ENCODE results near the gene TMEM52B. TPM values are rescaled to one million over a fixed set of nuclear protein-coding genes. Genes with fewer than 3 reads are reported as not detected.

The TMEM52B gene
- total and polyA plus RNA-seq, 2 of the 13 experiments (the other 11 are each of a cell fraction or from before 2014, with no cell fraction given), result not detected

DNA sequence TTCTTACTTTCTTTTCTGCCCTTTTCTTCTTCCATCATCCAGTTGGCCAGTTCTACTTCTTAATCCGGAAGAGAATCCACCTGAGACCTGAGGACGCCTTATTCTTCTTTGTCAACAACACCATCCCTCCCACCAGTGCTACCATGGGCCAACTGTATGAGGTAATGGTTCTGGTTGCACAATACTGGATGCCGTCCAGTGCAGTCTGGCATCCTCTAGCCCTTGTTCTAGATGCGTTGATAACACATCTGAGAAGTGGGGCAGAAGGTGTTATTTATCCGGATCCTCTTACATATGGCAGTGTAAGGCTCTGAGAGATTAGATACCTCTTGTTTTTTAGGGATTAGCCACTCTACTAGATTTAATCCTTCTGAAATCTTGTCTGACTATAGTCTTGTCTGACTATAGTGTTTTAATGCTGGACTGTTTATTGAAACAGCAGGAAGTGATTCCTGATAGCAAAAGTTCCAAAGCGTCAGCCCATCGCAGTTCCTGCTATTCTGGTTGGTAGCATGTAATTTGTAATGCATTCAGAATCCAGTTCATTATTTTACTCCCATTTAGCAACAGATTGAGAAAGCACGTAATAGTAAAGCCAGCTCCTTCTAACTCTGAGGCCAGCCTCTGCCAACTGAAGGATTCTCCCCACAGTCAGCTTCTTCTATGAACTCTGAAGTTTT is 41.7 kb downstream of the TMEM52B start:
- BruUV-seq (replicated peaks), result no TSS peak
- POLR2A ChIA-PET, result no interaction called here
- H3K4me3 ChIP-seq (replicated peaks in 1 of 3; ENCODE audit: insufficient read depth in 1 of 3, low read depth in 2 of 3, low read length in 3 of 3), result no peak overlapping the region
- no peak for DNase-seq (ENCODE audit: low spot score)
- H3K4me1 ChIP-seq (ENCODE audit: insufficient read depth, low read length), result no peaks in the 10 kb centered on the region
- peak; percentile 44; the same call in 1 of the 2 replicates for TF ChIP-seq CEBPG (CRISPR knock-in tag; IDR thresholded peaks at IDR 0.05)
- no peak for TF ChIP-seq ZNF326 (CRISPR knock-in tag; IDR thresholded peaks at IDR 0.05; ENCODE audit: borderline replicate concordance)
- TF ChIP-seq CEBPB (IDR thresholded peaks at IDR 0.05; ENCODE audit: borderline replicate concordance, low read depth, low read length), result peak; percentile 79
- peaks cover 1 to 21% of the 10 kb centered on the region in 2 experiments; a peak in 3 of 5 replicates for H3K36me3 ChIP-seq (replicated peaks in 1 of 2; ENCODE audit: control insufficient read depth in 1 of 2, insufficient read depth in 2 of 2, low read length in 2 of 2)
- in situ Hi-C loops (cut with HindIII; ENCODE audit: extremely low pct_ligation_motif_present, low pct_unique_long_range_greater_than_20kb) (no loop called here), intact Hi-C loops (cut with micrococcal nuclease; ENCODE audit: unreplicated experiment) (no loop called here)
- 93% methylated on average over 8 of the region's 8 CpGs for WGBS (ENCODE audit: low lambda C conversion rate)
- CTCF ChIA-PET (ENCODE audit: low intra/inter-chr PET ratio, low total read pairs), result no interaction called here
- H3K9me3 ChIP-seq (ENCODE audit: low read length), result no peaks in the 10 kb centered on the region
- H3K27ac ChIP-seq (ENCODE audit: extremely low read length, insufficient read depth, low read length), result no peak overlapping the region
- ATAC-seq, result no peak
- H3K79me2 ChIP-seq (ENCODE audit: insufficient read depth, low read length), result no peaks in the 10 kb centered on the region
- H4K20me1 ChIP-seq (ENCODE audit: insufficient read depth, low read length), result no peaks in the 10 kb centered on the region
- no peaks in the 10 kb centered on the region for H3K27me3 ChIP-seq (ENCODE audit: control insufficient read depth in 1 of 2, insufficient read depth in 2 of 2, low read length in 2 of 2)
- no peak overlapping the region for H2AFZ ChIP-seq (ENCODE audit: low read length)
- no peak overlapping the region for H3K9ac ChIP-seq (ENCODE audit: insufficient read depth, low read depth, low read length)
- FAIRE-seq, result no peak
- H3K4me2 ChIP-seq (ENCODE audit: low read depth, low read length), result no peak overlapping the region

DNA sequence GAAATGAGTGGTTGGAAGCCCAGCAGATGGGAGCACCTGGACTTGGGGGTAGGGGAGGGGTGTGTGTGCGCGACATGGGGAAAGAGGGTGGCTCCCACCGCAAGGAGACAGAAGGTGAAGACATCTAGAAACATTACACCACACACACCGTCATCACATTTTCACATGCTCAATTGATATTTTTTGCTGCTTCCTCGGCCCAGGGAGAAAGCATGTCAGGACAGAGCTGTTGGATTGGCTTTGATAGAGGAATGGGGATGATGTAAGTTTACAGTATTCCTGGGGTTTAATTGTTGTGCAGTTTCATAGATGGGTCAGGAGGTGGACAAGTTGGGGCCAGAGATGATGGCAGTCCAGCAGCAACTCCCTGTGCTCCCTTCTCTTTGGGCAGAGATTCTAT is 43.0 kb downstream of the TMEM52B start:
- DNase-seq (ENCODE audit: low spot score) (no peak), ATAC-seq (no peak), FAIRE-seq (no peak)
- no peaks in the 10 kb centered on the region for H3K27me3 ChIP-seq (ENCODE audit: control insufficient read depth in 1 of 2, insufficient read depth in 2 of 2, low read length in 2 of 2)
- H3K36me3 ChIP-seq (replicated peaks in 1 of 2; ENCODE audit: control insufficient read depth in 1 of 2, insufficient read depth in 2 of 2, low read length in 2 of 2), result peaks cover 1 to 21% of the 10 kb centered on the region in 2 experiments; a peak in 3 of 5 replicates
- no peaks in the 10 kb centered on the region for H3K4me1 ChIP-seq (ENCODE audit: insufficient read depth, low read length)
- H3K9me3 ChIP-seq (ENCODE audit: low read length), result no peaks in the 10 kb centered on the region
- H3K4me3 ChIP-seq (replicated peaks in 1 of 3; ENCODE audit: insufficient read depth in 1 of 3, low read depth in 2 of 3, low read length in 3 of 3), result no peak overlapping the region
- no peak overlapping the region for H3K9ac ChIP-seq (ENCODE audit: insufficient read depth, low read depth, low read length)
- TF ChIP-seq SPEN (CRISPR knock-in tag; IDR thresholded peaks at IDR 0.05; ENCODE audit: low read depth) (no peak), RBM22 (optimal IDR thresholded peaks at IDR 0.05; ENCODE audit: low read length) (no peak), AGO2 (optimal IDR thresholded peaks at IDR 0.05; ENCODE audit: low read depth, low read length) (no peak), TSC22D2 (CRISPR knock-in tag; IDR thresholded peaks at IDR 0.05; ENCODE audit: borderline replicate concordance) (no peak), ZNF792 (CRISPR knock-in tag; IDR thresholded peaks at IDR 0.05) (no peak), ZNF761 (CRISPR knock-in tag; conservative IDR thresholded peaks at IDR 0.05) (no peak), ZMAT3 (CRISPR knock-in tag; conservative IDR thresholded peaks at IDR 0.05) (no peak), HMGA1 (CRISPR knock-in tag; conservative IDR thresholded peaks at IDR 0.05) (no peak), HDAC1 (CRISPR knock-in tag; IDR thresholded peaks at IDR 0.05) (no peak), ZNF605 (CRISPR knock-in tag; IDR thresholded peaks at IDR 0.05) (no peak), ZNF614 (CRISPR knock-in tag; IDR thresholded peaks at IDR 0.05; ENCODE audit: borderline replicate concordance) (no peak), ZNF781 (CRISPR knock-in tag; IDR thresholded peaks at IDR 0.05; ENCODE audit: borderline replicate concordance, not compliant biosample characterization) (no peak), EED (CRISPR knock-in tag; IDR thresholded peaks at IDR 0.05) (no peak), IRX3 (CRISPR knock-in tag; IDR thresholded peaks at IDR 0.05; ENCODE audit: borderline replicate concordance, low read depth) (no peak), NFE2L1 (CRISPR knock-in tag; IDR thresholded peaks at IDR 0.05; ENCODE audit: borderline replicate concordance) (no peak)
- H3K27ac ChIP-seq (ENCODE audit: extremely low read length, insufficient read depth, low read length), result no peak overlapping the region
- no peak overlapping the region for H2AFZ ChIP-seq (ENCODE audit: low read length)
- intact Hi-C loops (cut with micrococcal nuclease; ENCODE audit: unreplicated experiment), result no loop called here
- in situ Hi-C loops (cut with HindIII; ENCODE audit: extremely low pct_ligation_motif_present, low pct_unique_long_range_greater_than_20kb), result no loop called here
- H4K20me1 ChIP-seq (ENCODE audit: insufficient read depth, low read length), result no peaks in the 10 kb centered on the region
- ChIA-PET CTCF (ENCODE audit: low intra/inter-chr PET ratio, low total read pairs) (no interaction called here), POLR2A (no interaction called here)
- H3K79me2 ChIP-seq (ENCODE audit: insufficient read depth, low read length), result no peaks in the 10 kb centered on the region
- no peak overlapping the region for H3K4me2 ChIP-seq (ENCODE audit: low read depth, low read length)
- no TSS peak for BruUV-seq (replicated peaks)
- 96% methylated on average over 5 of the region's 5 CpGs for WGBS (ENCODE audit: low lambda C conversion rate)

Data from HepG2 (cell line).